ENCODE data around the gene ABCA1.

ABCA1 gene

DNA sequence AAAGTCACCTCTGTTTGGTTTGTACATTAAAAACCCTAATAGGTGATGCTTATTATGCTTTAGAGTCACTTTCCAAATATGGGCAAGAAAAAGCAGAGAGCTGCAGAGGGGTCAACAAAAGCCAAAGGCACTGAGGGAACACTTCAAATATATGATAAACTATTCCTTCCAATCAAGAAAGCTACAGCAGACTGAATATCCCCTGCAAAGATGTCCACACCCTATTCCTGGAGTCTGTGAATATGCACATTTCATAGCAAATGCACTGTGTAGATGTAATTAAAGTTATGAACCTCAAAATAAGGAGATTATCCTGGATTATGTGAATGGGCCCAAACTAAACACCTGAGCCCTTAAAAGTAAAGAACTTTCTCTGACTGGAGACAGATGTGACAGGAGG is 74.3 kb downstream of the ABCA1 start:
- DNase-seq (ENCODE audit: extremely low spot score) = no peak
- POLR2A ChIA-PET = no interaction called here
- TF ChIP-seq HDGF (IDR thresholded peaks at IDR 0.05; ENCODE audit: borderline replicate concordance) (no peak), PKNOX1 (IDR thresholded peaks at IDR 0.05) (no peak), SUZ12 (IDR thresholded peaks at IDR 0.05) (no peak), FOXK2 (IDR thresholded peaks at IDR 0.05) (no peak), FOXM1 (IDR thresholded peaks at IDR 0.05; ENCODE audit: borderline replicate concordance) (no peak), ELF4 (IDR thresholded peaks at IDR 0.05) (no peak), ARNT (IDR thresholded peaks at IDR 0.05) (no peak), TARDBP (IDR thresholded peaks at IDR 0.05) (no peak), ZNF384 (IDR thresholded peaks at IDR 0.05) (no peak), CTBP1 (IDR thresholded peaks at IDR 0.05; ENCODE audit: borderline replicate concordance) (no peak), NFRKB (IDR thresholded peaks at IDR 0.05) (no peak), FOXA1 (IDR thresholded peaks at IDR 0.05) (no peak), LEF1 (IDR thresholded peaks at IDR 0.05; ENCODE audit: borderline replicate concordance) (no peak), BHLHE40 (IDR thresholded peaks at IDR 0.05; ENCODE audit: borderline replicate concordance) (no peak), L3MBTL2 (conservative IDR thresholded peaks at IDR 0.05) (no peak), SP1 (IDR thresholded peaks at IDR 0.05) (no peak)
- CTCF ChIA-PET = interaction anchor here (0.6 kb wide), 1 partner anchor 119 kb away, joined by 3 read pairs; no protein-coding TSS in a partner anchor

- POLR2A ChIA-PET = no interaction called here
- TF ChIP-seq ZNF384 (IDR thresholded peaks at IDR 0.05) (no peak), FOXA1 (IDR thresholded peaks at IDR 0.05) (no peak), TARDBP (IDR thresholded peaks at IDR 0.05) (no peak), SUZ12 (IDR thresholded peaks at IDR 0.05) (no peak), HDGF (IDR thresholded peaks at IDR 0.05; ENCODE audit: borderline replicate concordance) (no peak), FOXK2 (IDR thresholded peaks at IDR 0.05) (no peak), BHLHE40 (IDR thresholded peaks at IDR 0.05; ENCODE audit: borderline replicate concordance) (no peak), FOXM1 (IDR thresholded peaks at IDR 0.05; ENCODE audit: borderline replicate concordance) (no peak), NFRKB (IDR thresholded peaks at IDR 0.05) (no peak), SP1 (IDR thresholded peaks at IDR 0.05) (no peak), CTBP1 (IDR thresholded peaks at IDR 0.05; ENCODE audit: borderline replicate concordance) (no peak), LEF1 (IDR thresholded peaks at IDR 0.05; ENCODE audit: borderline replicate concordance) (no peak), PKNOX1 (IDR thresholded peaks at IDR 0.05) (no peak), L3MBTL2 (conservative IDR thresholded peaks at IDR 0.05) (no peak), ARNT (IDR thresholded peaks at IDR 0.05) (no peak), ELF4 (IDR thresholded peaks at IDR 0.05) (no peak)
- no peak for DNase-seq (ENCODE audit: extremely low spot score)
- CTCF ChIA-PET = no interaction called here
Measured at GRCh38 chr9:104853159-104853558, 74.8 kb downstream of the ABCA1 start.

- ChIA-PET CTCF (no interaction called here), POLR2A (no interaction called here)
- no peak for TF ChIP-seq HDGF (IDR thresholded peaks at IDR 0.05; ENCODE audit: borderline replicate concordance)
- TF ChIP-seq ARNT (IDR thresholded peaks at IDR 0.05) = no peak
- no peak for TF ChIP-seq TARDBP (IDR thresholded peaks at IDR 0.05)
- TF ChIP-seq BHLHE40 (IDR thresholded peaks at IDR 0.05; ENCODE audit: borderline replicate concordance) = no peak
- TF ChIP-seq ZNF384 (IDR thresholded peaks at IDR 0.05) = no peak
- no peak for TF ChIP-seq NFRKB (IDR thresholded peaks at IDR 0.05)
- no peak for TF ChIP-seq ELF4 (IDR thresholded peaks at IDR 0.05)
- no peak for TF ChIP-seq FOXK2 (IDR thresholded peaks at IDR 0.05)
- no peak for TF ChIP-seq SUZ12 (IDR thresholded peaks at IDR 0.05)
- no peak for TF ChIP-seq L3MBTL2 (conservative IDR thresholded peaks at IDR 0.05)
- no peak for TF ChIP-seq CTBP1 (IDR thresholded peaks at IDR 0.05; ENCODE audit: borderline replicate concordance)
- no peak for TF ChIP-seq FOXA1 (IDR thresholded peaks at IDR 0.05)
- TF ChIP-seq SP1 (IDR thresholded peaks at IDR 0.05) = no peak
- no peak for TF ChIP-seq LEF1 (IDR thresholded peaks at IDR 0.05; ENCODE audit: borderline replicate concordance)
- no peak for TF ChIP-seq FOXM1 (IDR thresholded peaks at IDR 0.05; ENCODE audit: borderline replicate concordance)
- TF ChIP-seq PKNOX1 (IDR thresholded peaks at IDR 0.05) = no peak
- no peak for DNase-seq (ENCODE audit: extremely low spot score)
Measured at GRCh38 chr9:104851546-104851920, 76.4 kb downstream of the ABCA1 start.

DNA sequence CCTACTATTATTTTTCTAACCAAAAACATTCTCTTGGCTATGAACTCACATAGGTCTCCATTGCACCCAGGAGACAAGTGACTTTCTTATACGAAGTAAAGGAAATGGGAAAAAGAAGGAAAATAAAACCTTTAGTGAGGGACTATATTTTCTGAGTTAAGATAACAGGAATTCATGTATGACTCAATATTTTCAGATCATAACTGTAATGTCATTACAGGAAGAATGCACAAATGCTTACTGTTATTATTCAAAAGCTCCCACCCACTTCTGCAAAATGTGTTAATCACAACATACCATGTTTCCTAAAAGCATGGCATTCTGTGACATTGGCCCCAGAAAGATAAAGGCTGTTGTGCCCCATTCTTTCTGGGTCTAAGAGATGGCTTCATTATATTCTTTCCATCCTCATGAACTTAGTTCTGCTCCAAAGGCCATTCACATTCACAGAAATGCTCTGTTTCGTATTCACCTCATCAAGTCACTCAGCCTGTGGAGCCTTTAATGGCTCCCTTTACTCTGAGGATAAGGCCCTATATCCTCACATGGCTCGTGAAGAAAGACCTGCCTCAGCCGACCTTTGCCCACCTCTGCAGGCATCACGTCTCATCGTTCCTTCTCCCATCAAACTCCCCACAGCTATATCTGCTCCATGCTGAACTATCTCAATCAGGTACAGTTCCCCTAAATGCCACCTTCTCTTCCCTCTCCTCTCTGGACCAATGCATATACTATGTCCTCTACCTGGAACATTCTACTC is 77.0 kb downstream of the ABCA1 start:
- POLR2A ChIA-PET = no interaction called here
- CTCF ChIA-PET = no interaction called here
- no peak for DNase-seq (ENCODE audit: extremely low spot score)
- no peak for TF ChIP-seq HDGF (IDR thresholded peaks at IDR 0.05; ENCODE audit: borderline replicate concordance)
- no peak for TF ChIP-seq ZNF384 (IDR thresholded peaks at IDR 0.05)
- TF ChIP-seq PKNOX1 (IDR thresholded peaks at IDR 0.05) = no peak

- DNase-seq (ENCODE audit: extremely low spot score) = no peak
- ChIA-PET CTCF (no interaction called here), POLR2A (no interaction called here)
- TF ChIP-seq CTBP1 (IDR thresholded peaks at IDR 0.05; ENCODE audit: borderline replicate concordance) (no peak), ELF4 (IDR thresholded peaks at IDR 0.05) (no peak), FOXK2 (IDR thresholded peaks at IDR 0.05) (no peak)
Measured at GRCh38 chr9:104849023-104849422, 78.9 kb downstream of the ABCA1 start.

- ChIA-PET POLR2A (no interaction called here), CTCF (no interaction called here)
- no peak for DNase-seq (ENCODE audit: extremely low spot score)
- no peak for TF ChIP-seq PKNOX1 (IDR thresholded peaks at IDR 0.05)
- no peak for TF ChIP-seq BHLHE40 (IDR thresholded peaks at IDR 0.05; ENCODE audit: borderline replicate concordance)
- no peak for TF ChIP-seq NFRKB (IDR thresholded peaks at IDR 0.05)
- no peak for TF ChIP-seq L3MBTL2 (conservative IDR thresholded peaks at IDR 0.05)
- no peak for TF ChIP-seq LEF1 (IDR thresholded peaks at IDR 0.05; ENCODE audit: borderline replicate concordance)
- TF ChIP-seq CTBP1 (IDR thresholded peaks at IDR 0.05; ENCODE audit: borderline replicate concordance) = no peak
- no peak for TF ChIP-seq SUZ12 (IDR thresholded peaks at IDR 0.05)
- no peak for TF ChIP-seq TARDBP (IDR thresholded peaks at IDR 0.05)
- no peak for TF ChIP-seq ELF4 (IDR thresholded peaks at IDR 0.05)
- no peak for TF ChIP-seq FOXA1 (IDR thresholded peaks at IDR 0.05)
- TF ChIP-seq FOXM1 (IDR thresholded peaks at IDR 0.05; ENCODE audit: borderline replicate concordance) = no peak
- no peak for TF ChIP-seq ARNT (IDR thresholded peaks at IDR 0.05)
- no peak for TF ChIP-seq SP1 (IDR thresholded peaks at IDR 0.05)
- no peak for TF ChIP-seq ZNF384 (IDR thresholded peaks at IDR 0.05)
Measured at GRCh38 chr9:104844710-104845109, 83.2 kb downstream of the ABCA1 start.
